CD4-positive, alpha-beta T cell treated with Interleukin-6 for 4 hours (primary cell): ENCODE data around the gene PRICKLE1.

Source experiments
- DNase-seq: peaks from one replicate; pipeline ENCODE4 v3.0.0-alpha.2; 2020; ENCODE audit warnings: mixed read lengths

The PRICKLE1 gene

DNA sequence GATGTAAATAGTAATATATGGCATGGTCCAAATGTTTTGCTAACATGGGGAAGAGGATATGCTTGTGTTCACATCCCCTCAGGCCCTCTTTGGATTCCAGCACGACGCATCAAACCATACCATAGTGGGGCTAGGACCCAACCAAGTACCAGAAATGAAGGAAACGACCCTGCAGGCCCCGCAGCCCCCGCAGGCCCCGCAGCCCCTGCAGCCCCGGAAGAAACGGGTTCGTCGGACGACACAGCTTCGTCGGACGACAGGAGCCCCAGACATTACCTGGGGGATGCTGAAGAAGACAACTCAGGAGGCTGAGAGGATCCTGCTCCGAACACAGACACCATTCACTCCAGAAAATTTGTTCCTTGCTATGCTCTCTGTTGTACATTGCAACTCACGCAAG lies 143.7 kb downstream of the PRICKLE1 start:
- DNase-seq, result no peak

DNA sequence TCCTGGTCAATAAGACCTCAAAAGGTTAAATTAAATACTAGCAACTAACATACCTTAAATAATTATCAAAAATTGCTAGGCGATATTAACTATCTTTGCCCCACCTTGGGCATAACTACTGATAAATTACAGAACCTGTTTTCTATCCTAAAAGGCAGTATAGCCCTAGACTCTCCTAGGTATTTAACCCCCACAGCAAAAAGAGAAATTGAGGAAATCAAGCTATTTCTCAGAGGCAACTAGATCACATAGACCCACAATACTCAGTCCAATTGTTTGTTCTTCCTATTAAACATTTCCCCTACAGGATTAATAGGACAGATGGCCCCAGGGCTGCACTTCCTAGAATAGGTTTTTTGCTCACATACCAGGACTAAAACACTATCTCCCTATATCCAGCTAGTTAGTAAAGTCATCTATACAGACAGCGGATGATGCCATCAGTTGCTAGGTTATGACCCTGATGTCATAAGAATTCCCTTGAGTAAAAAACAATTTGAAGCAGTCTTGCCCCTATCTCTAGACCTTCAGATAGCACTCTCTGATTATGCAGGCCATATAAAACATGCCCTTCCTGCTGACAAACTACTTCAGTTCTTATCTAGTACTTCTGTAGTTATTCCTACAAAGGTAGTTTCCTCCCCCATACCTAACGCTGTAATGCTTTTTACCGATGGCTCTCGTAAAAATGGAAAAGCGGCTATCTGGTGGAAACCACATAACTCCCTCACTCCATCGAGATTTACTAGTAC lies 145.2 kb downstream of the PRICKLE1 start:
- DNase-seq, result no peak

DNA sequence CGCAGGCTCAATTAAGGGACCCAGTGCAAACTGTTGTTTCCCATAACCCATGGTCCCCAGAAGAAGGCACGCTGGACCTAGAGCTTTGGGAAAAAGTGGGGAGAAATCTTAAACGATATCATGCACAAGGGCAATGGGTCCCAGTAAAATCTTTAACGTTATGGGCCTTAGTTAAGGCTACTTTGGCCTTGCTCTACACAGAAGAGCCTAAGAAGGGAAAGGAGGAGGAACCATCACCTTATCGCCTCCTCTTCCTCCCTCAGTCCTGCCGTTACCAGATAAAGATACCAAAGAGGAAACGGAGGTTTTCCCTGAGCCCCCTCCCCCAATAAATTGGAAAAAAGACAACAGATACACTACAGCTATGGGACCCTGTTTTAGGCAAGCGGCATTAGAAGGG lies 146.7 kb downstream of the PRICKLE1 start:
- DNase-seq, result no peak

DNA sequence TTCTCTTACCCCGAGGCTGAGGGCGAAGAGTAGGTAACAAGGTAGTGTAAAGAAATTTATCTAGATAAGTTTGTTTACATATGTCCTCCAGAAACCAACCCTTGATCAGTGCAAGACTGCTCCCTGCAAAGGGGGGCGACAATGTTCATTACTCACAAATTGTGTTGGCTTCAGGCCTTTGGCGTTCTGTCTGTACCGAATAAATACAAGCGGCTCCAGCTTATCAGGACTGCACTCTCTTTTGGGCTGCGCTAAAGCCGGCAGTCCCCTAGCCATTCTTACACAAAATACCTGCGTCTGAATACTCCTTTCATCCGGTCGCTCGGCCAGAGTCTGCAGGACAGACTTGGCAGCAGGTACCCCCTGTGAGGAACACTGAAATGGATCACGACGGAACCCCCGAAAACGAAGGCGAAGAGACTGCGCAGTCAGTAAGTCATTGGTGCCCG lies 147.2 kb downstream of the PRICKLE1 start:
- no peak for DNase-seq

DNA sequence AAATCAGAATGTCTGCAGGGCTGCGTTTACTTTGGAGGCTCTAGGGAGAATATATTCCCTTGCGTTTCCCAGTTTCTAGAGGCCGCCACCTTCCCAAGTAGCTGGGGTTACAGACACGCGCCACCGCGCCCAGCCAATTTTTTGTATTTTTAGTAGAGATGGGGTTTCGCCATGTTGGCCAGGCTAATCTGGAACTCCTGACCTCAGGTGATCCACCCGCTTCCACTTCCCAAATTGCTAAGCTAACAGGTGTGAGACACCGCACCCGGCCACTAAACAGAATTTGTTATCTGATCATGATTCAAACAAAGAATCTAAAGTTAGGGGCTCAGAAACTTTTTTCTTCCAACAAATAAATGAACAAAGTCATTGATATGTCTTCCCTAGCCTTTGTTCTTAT lies 148.9 kb downstream of the PRICKLE1 start:
- DNase-seq, result no peak

DNA sequence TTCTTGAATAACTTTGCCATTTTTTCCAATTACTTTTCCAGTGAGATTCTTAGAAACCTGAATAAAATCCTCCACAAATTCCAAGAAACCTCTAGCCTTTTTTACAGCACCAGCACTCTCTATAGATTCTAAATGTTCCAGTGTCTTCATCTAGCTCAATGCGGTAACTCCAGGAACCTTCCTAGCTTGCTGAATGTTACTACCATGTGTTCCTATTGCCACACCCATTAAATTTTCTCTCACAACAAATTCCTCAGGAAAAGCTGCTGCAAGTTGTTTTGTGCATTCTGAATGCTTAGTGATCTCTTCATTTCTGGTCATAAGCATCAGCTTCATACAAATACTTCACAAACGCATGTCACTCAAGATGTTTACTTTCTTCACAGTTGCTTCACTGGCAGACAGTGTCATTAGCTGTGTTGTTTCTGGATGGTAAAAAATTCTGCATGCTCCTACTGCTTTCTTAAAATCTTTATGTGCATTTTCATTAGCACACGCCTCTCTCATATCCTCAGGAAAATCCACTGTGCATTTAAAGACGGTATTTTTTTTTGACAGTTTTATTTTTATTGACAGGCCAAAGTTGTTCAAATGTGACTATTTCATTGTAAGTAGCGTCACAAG lies 156.9 kb downstream of the PRICKLE1 start:
- no peak for DNase-seq

DNA sequence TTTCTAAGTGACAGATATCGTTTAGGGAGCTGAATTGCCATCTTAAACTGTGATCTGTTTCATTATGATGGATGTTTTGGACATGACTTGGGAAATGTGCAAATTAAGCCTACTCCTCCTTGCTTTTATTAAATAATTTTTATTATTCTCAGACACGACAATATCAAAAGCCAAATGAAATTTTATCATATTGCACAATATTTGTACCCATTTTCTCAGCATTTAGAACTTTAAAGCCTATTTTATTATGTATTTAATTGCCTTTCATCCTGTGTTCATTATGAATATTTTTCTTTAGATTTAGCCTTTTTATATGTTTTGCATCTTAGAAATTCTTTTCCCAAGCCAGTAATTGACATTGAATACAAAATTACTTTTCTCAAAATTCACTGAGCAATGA lies 160.7 kb downstream of the PRICKLE1 start:
- DNase-seq, result no peak

DNA sequence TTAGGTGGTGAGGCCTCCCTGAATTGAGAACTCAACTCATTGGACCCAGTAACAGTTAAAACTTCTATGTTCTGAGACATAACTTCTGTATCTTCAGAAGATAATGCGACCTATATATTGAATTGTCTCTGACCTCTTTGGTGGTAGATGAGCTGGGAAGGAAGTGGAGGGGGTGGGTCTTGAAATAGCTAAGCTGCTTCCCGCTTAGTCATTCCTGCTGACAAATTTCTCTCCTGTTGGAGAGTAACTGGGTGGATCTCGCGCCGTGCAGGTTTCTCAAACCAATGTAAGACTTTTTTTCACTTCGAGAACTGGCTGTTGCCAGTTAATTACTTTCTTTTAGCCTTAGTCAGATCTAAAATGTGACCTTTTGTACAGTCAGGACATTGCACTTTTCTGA lies 162.8 kb downstream of the PRICKLE1 start:
- DNase-seq, result no peak

DNA sequence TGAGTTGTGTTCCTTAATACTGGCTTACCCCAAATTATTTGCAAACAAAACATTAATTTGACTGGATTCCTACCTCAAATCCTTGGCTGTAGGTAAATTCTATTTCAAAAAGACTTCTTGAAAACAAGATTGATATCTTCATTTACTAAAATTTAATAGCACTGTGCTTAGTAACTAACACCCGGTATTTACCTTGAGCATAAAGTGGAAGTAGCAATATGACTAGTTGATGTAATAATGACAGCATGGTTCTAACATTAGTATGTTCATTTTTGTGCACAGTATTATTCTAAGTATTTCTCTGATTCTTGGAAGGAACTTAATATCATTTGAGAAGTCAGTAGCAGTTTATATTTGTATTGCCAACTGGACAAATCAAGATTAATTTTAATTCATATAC lies 166.8 kb downstream of the PRICKLE1 start:
- no peak for DNase-seq

DNA sequence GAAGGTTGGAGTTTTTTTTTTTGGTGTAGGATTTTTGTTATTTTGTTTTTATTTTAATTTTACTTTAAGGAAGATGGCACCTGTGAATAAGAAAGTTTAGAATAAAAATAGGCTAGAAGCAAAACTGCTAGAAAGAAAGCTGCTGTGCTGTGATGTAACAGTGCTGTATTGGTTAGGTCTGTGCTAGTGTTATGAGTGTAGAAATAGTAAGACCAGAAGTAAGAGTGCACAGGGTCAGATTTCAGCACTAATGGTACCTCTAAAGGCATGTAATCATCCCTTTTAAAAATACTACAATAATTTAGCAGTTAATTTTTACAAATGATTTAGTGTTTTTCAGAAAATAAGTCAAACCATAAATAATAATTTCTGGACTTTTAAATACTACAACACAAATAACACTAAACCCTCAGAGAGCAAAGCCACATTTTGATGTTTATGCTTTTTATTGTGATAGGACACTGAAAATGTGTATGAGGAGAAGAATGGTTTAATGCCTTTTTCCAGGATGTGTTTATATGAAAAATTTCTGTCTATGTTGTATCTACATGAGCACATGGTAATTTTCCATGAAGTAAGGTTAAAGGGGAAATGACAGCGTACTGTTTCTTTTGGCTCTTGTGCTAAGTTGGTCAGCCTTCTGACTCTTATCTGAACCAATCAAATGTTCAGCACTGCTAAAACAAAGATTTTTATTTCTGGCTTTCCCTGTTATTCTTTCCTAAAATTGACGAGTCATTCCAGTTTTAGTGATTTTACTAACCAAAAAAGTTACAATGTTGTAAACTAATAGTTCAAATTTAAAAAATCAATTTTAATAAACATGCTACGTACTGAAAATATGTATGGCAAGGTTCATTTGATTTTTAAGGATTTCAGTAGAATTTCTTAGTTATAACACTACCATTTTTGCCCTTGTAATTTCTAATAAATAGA lies 167.4 kb downstream of the PRICKLE1 start:
- no peak for DNase-seq

DNA sequence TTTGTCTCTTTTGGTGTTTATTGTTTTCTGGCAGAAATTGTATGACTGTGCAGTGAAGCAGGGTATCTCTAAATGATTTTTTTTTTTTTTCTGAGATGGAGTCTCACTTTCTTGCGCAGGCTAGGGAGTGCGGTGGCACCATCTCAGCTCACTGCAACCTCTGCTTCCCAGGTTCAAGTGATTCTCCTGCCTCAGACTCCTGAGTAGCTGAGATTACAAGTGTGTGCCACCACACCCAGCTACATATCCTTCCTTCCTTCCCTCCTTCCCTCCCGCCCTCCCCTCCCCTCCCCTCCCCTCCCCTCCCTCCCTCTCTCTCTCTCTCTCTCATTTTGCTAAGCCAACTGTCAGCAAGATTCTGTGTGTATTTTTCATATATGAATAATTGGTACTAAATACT lies 169.2 kb downstream of the PRICKLE1 start:
- no peak for DNase-seq

DNA sequence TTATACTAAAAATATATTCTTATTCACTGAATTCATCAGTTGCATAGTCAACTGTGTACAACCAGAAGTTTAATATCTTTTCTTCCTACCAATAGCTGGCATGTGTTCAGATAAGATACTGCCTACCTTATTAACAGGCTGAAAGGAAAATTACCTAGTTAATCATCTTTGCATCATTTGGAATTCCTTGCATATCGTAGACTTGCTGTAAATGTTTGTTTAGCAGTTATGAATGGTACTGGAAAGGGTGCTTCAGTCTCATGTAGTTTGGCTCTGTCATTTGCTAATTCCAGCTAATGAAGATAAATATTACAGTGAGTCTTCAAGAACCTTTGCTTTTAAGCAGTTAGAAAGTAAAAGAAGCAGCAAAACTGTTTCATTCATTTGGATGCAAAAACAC lies 179.2 kb downstream of the PRICKLE1 start:
- DNase-seq, result no peak

DNA sequence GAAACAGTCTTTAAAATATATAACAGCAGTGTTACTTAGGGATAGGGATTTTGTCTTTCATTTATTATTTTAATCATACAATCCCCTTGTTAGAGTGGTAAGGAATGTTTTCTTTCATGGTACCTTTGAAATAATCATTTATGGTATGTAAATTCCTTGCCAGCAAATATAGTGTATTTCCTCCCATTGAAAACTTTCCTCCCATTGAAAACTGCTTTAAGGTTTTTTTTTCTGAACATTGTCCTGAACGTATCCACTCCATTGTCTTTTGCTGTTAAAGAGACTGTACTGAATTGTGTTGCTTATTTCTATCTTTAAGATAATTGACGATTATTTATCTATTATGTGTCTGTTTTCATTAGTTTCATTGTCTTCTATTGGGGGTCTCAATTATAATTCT lies 180.1 kb downstream of the PRICKLE1 start:
- no peak for DNase-seq

DNA sequence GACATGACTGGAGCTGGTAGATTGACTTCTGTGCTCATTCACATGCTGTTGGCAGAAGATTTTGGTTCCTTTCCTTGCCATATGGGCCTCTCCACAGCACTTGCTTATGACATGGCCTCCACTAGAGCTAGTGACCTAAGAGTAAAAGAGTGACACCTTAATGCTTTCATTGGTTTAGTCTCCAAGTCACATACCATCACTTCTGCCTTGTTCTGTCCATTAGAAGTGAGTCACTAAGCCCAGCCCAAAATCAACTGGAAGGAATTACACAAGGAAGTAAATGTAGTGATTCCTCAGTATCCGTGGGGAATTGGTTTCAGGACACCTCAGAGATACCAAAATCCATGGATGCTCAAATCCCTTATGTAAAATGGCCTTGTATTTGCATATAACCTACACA lies 182.2 kb downstream of the PRICKLE1 start:
- DNase-seq, result no peak
